GM19239 (cell line): ENCODE results near the gene FRY.

ENCODE experiments used
- DNase-seq: peaks from one replicate; pipeline ENCODE4 v3.0.0; 2011; ENCODE audit warnings: low spot score; ENCODE audit not compliant: insufficient read length
- FAIRE-seq: peaks from 2 replicates; lab custom pipeline; 2011; peaks lifted over from hg19 to GRCh38; lab: Jason Lieb, UNC

FRY gene

GRCh38 chr13:32013181-32013580 lies 18.4 kb upstream of the FRY start:
- FAIRE-seq (no peak), DNase-seq (no peak)

- DNase-seq (no peak), FAIRE-seq (no peak)
These were observed 15.5 kb upstream of the FRY start for GRCh38 chr13:32016119-32016518.

GRCh38 chr13:32016631-32017030 lies 14.9 kb upstream of the FRY start:
- DNase-seq, result no peak
- no peak for FAIRE-seq

GRCh38 chr13:32017474-32017873 lies 14.1 kb upstream of the FRY start:
- DNase-seq (no peak), FAIRE-seq (no peak)

- peak; percentile 33 for DNase-seq
- peak; percentile 75 for FAIRE-seq
These were observed 11.9 kb upstream of the FRY start for GRCh38 chr13:32019612-32020233.

- FAIRE-seq (no peak), DNase-seq (no peak)
These were observed 9.8 kb upstream of the FRY start for GRCh38 chr13:32021785-32022184.

GRCh38 chr13:32022311-32022710 lies 9.3 kb upstream of the FRY start:
- DNase-seq, result no peak

GRCh38 chr13:32023096-32023495 lies 8.5 kb upstream of the FRY start:
- no peak for DNase-seq
- no peak for FAIRE-seq

More at GRCh38 chr13:32022311-32022710, 9.3 kb upstream of the FRY start:
- FAIRE-seq, result no peak

GRCh38 chr13:32023698-32024097 lies 7.9 kb upstream of the FRY start:
- no peak for DNase-seq
- FAIRE-seq, result no peak

GRCh38 chr13:32024750-32025149 lies 6.8 kb upstream of the FRY start:
- DNase-seq, result no peak
- no peak for FAIRE-seq

GRCh38 chr13:32025730-32026129 lies 5.8 kb upstream of the FRY start:
- DNase-seq, result no peak
- no peak for FAIRE-seq

- FAIRE-seq (no peak), DNase-seq (no peak)
These were observed 5.0 kb upstream of the FRY start for GRCh38 chr13:32026623-32027022.

GRCh38 chr13:32028711-32029110 lies 2.9 kb upstream of the FRY start:
- DNase-seq (no peak), FAIRE-seq (no peak)

GRCh38 chr13:32029684-32030083 lies 1.9 kb upstream of the FRY start:
- FAIRE-seq (no peak), DNase-seq (no peak)

- FAIRE-seq, result peak; percentile 4
- no peak for DNase-seq
These were observed 319 bp downstream of the FRY start for GRCh38 chr13:32031815-32032370.

GRCh38 chr13:32032759-32033158 lies 1.2 kb downstream of the FRY start:
- no peak for FAIRE-seq
- no peak for DNase-seq

- FAIRE-seq (no peak), DNase-seq (no peak)
These were observed 2.2 kb downstream of the FRY start for GRCh38 chr13:32033744-32034143.

- FAIRE-seq (no peak), DNase-seq (no peak)
These were observed 4.1 kb downstream of the FRY start for GRCh38 chr13:32035716-32036115.

- DNase-seq (no peak), FAIRE-seq (peak; percentile 90)
These were observed 4.6 kb downstream of the FRY start for GRCh38 chr13:32036126-32036695.

GRCh38 chr13:32036757-32037156 lies 5.2 kb downstream of the FRY start:
- DNase-seq, result no peak

GRCh38 chr13:32037471-32037870 lies 5.9 kb downstream of the FRY start:
- DNase-seq (no peak), FAIRE-seq (peak; percentile 73)

More at GRCh38 chr13:32036757-32037156, 5.2 kb downstream of the FRY start:
- FAIRE-seq, result peak; percentile 21

- DNase-seq (no peak), FAIRE-seq (peak; percentile 48)
These were observed 6.8 kb downstream of the FRY start for GRCh38 chr13:32038343-32038742.
